Right lung (tissue), 5 donors: ENCODE results near the gene LUZP1. TPM values are rescaled to one million over a fixed set of nuclear protein-coding genes. Genes with fewer than 3 reads are reported as not detected.

Source experiments
- DNase-seq, 2 donors: peaks; one replicate each; pipeline ENCODE4 v3.0.0-alpha.2; 2013
- polyA plus RNA-seq, 5 donors: library from polyadenylated mRNA; unstranded; fragments of 120-200 nt; gene quantifications; one replicate each; pipeline versions ENCODE4 v1.2.1 to v1.2.3, GENCODE V29; 2013; ENCODE audit warnings: inconsistent platforms in 1 of 5, low replicate concordance in 1 of 5; ENCODE audit not compliant: insufficient read length in 5 of 5, insufficient read depth in 1 of 5

The LUZP1 gene
- polyA plus RNA-seq, 5 donors = 20.2 to 31.8 (median 27.2) TPM

GRCh38 chr1:23091545-23091944 lies 77.1 kb downstream of the LUZP1 start:
- DNase-seq = no peak

GRCh38 chr1:23090056-23090455 lies 78.6 kb downstream of the LUZP1 start:
- no peak for DNase-seq

- no peak for DNase-seq
These were observed 80.6 kb downstream of the LUZP1 start for GRCh38 chr1:23088027-23088426.

GRCh38 chr1:23085696-23086095 lies 83.0 kb downstream of the LUZP1 start:
- no peak for DNase-seq

GRCh38 chr1:23084880-23085279 lies 83.8 kb downstream of the LUZP1 start:
- no peak for DNase-seq

- no peak for DNase-seq
These were observed 84.8 kb downstream of the LUZP1 start for GRCh38 chr1:23083714-23084480.

- DNase-seq = no peak
These were observed 87.3 kb downstream of the LUZP1 start for GRCh38 chr1:23081376-23081775.

GRCh38 chr1:23080885-23081284 lies 87.8 kb downstream of the LUZP1 start:
- no peak for DNase-seq

- DNase-seq = no peak
These were observed 89.6 kb downstream of the LUZP1 start for GRCh38 chr1:23079025-23079424.

- DNase-seq = no peak
These were observed 94.6 kb downstream of the LUZP1 start for GRCh38 chr1:23074012-23074411.

- DNase-seq = no peak
These were observed 99.0 kb downstream of the LUZP1 start for GRCh38 chr1:23069675-23070074.

GRCh38 chr1:23069149-23069548 lies 99.5 kb downstream of the LUZP1 start:
- DNase-seq = no peak

- DNase-seq = no peak
These were observed 102.6 kb downstream of the LUZP1 start for GRCh38 chr1:23066075-23066474.

- no peak for DNase-seq
These were observed 103.3 kb downstream of the LUZP1 start for GRCh38 chr1:23065385-23065784.

- no peak for DNase-seq
These were observed 106.4 kb downstream of the LUZP1 start for GRCh38 chr1:23062271-23062670.

GRCh38 chr1:23057301-23057700 lies 111.4 kb downstream of the LUZP1 start:
- no peak for DNase-seq

GRCh38 chr1:23051290-23051909 lies 117.3 kb downstream of the LUZP1 start:
- DNase-seq = no peak

GRCh38 chr1:23050201-23050600 lies 118.5 kb downstream of the LUZP1 start:
- DNase-seq = no peak

- DNase-seq = no peak
These were observed 124.6 kb downstream of the LUZP1 start for GRCh38 chr1:23044035-23044434.

- no peak for DNase-seq
These were observed 128.1 kb downstream of the LUZP1 start for GRCh38 chr1:23040509-23040908.

- DNase-seq = no peak
These were observed 129.3 kb downstream of the LUZP1 start for GRCh38 chr1:23039308-23039826.

GRCh38 chr1:23037081-23037740 lies 131.4 kb downstream of the LUZP1 start:
- no peak for DNase-seq
